Measurements from ENCODE around the gene SMAD2.

- TF ChIP-seq CTCF (IDR thresholded peaks at IDR 0.05; ENCODE audit: low read depth, low read length, missing input control) (no peak), RAD21 (IDR thresholded peaks at IDR 0.05) (peak in 1 of 2 donors; percentile 22), NR2F2 (IDR thresholded peaks at IDR 0.05) (peak; percentile 87), YY1 (IDR thresholded peaks at IDR 0.05) (no peak), GABPA (IDR thresholded peaks at IDR 0.05 in 1 of 2, conservative IDR thresholded peaks at IDR 0.05 in 1 of 2) (no peak), MAX (IDR thresholded peaks at IDR 0.05) (no peak), FOXA1 (IDR thresholded peaks at IDR 0.05) (no peak), SP1 (IDR thresholded peaks at IDR 0.05) (peak; percentile 61)
- TF ChIP-seq, protein P1, sequence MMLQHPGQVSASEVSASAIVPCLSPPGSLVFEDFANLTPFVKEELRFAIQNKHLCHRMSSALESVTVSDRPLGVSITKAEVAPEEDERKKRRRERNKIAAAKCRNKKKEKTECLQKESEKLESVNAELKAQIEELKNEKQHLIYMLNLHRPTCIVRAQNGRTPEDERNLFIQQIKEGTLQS (IDR thresholded peaks at IDR 0.05): no peak
- TF ChIP-seq, protein P2, sequence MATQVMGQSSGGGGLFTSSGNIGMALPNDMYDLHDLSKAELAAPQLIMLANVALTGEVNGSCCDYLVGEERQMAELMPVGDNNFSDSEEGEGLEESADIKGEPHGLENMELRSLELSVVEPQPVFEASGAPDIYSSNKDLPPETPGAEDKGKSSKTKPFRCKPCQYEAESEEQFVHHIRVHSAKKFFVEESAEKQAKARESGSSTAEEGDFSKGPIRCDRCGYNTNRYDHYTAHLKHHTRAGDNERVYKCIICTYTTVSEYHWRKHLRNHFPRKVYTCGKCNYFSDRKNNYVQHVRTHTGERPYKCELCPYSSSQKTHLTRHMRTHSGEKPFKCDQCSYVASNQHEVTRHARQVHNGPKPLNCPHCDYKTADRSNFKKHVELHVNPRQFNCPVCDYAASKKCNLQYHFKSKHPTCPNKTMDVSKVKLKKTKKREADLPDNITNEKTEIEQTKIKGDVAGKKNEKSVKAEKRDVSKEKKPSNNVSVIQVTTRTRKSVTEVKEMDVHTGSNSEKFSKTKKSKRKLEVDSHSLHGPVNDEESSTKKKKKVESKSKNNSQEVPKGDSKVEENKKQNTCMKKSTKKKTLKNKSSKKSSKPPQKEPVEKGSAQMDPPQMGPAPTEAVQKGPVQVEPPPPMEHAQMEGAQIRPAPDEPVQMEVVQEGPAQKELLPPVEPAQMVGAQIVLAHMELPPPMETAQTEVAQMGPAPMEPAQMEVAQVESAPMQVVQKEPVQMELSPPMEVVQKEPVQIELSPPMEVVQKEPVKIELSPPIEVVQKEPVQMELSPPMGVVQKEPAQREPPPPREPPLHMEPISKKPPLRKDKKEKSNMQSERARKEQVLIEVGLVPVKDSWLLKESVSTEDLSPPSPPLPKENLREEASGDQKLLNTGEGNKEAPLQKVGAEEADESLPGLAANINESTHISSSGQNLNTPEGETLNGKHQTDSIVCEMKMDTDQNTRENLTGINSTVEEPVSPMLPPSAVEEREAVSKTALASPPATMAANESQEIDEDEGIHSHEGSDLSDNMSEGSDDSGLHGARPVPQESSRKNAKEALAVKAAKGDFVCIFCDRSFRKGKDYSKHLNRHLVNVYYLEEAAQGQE (IDR thresholded peaks at IDR 0.05): no peak
Measured at GRCh38 chr18:47911877-47912276, 18.6 kb downstream of the SMAD2 start.

Data from liver (tissue), 3 donors.